ENCODE data around the gene EYA4.

The EYA4 gene

GRCh38 chr6:133568970-133569889 is 328.1 kb downstream of the EYA4 start:
- Histone ChIP-seq H3K27me3 (peaks cover 36% of the 10 kb centered on the region), H3K27ac (no peak overlapping the region), H3K4me3 (ENCODE audit: low read depth in 1 of 2, low read length in 1 of 2) (no peak overlapping the region), H3K4me1 (ENCODE audit: control insufficient read depth in 1 of 2, insufficient read depth in 1 of 2, low read depth in 1 of 2, low read length in 1 of 2) (no peaks in the 10 kb centered on the region), H3K9me3 (no peaks in the 10 kb centered on the region), H3K36me3 (no peaks in the 10 kb centered on the region)
- no peak for TF ChIP-seq CTCF (IDR thresholded peaks at IDR 0.05)

- Histone ChIP-seq H3K4me3 (ENCODE audit: low read depth in 1 of 2, low read length in 1 of 2) (no peak overlapping the region), H3K27ac (no peak overlapping the region), H3K27me3 (peaks cover 36% of the 10 kb centered on the region), H3K9me3 (no peaks in the 10 kb centered on the region), H3K36me3 (no peaks in the 10 kb centered on the region), H3K4me1 (ENCODE audit: control insufficient read depth in 1 of 2, insufficient read depth in 1 of 2, low read depth in 1 of 2, low read length in 1 of 2) (no peaks in the 10 kb centered on the region)
- no peak for TF ChIP-seq CTCF (IDR thresholded peaks at IDR 0.05)
These were observed 330.5 kb downstream of the EYA4 start for GRCh38 chr6:133571681-133572080.

GRCh38 chr6:133577851-133578250 is 336.7 kb downstream of the EYA4 start:
- Histone ChIP-seq H3K4me3 (ENCODE audit: low read depth in 1 of 2, low read length in 1 of 2) (no peak overlapping the region), H3K9me3 (no peaks in the 10 kb centered on the region), H3K27ac (no peak overlapping the region), H3K4me1 (ENCODE audit: control insufficient read depth in 1 of 2, insufficient read depth in 1 of 2, low read depth in 1 of 2, low read length in 1 of 2) (no peaks in the 10 kb centered on the region), H3K27me3 (no peaks in the 10 kb centered on the region), H3K36me3 (no peaks in the 10 kb centered on the region)
- TF ChIP-seq CTCF (IDR thresholded peaks at IDR 0.05) = no peak

All from neutrophil (primary cell).